PC-9 (cell line): Measurements from ENCODE around the gene RPL35. TPM values are rescaled to one million over a fixed set of nuclear protein-coding genes. Genes with fewer than 3 reads are reported as not detected.

Experiments
- BruUV-seq: library from RNA; stranded (reverse); fragments of 400-500 nt; replicated peaks from 2 replicates; lab custom pipeline; 2021; lab: Mats Ljungman, UMichigan
- CTCF ChIA-PET: fragments of 300-600 bp; sonication (Branson Sonifier 250); formaldehyde crosslinking; loops from one replicate; lab custom pipeline; 2022; ENCODE audit warnings: antibody characterized with exemption; lab: Charles Lee
- POLR2A ChIA-PET: fragments of 300-600 bp; sonication (Branson Sonifier 250); formaldehyde crosslinking; loops from one replicate; lab custom pipeline; 2022; ENCODE audit warnings: antibody characterized with exemption; ENCODE audit not compliant: unreplicated experiment; lab: Charles Lee
- DNase-seq, 2 experiments: peaks; one replicate each; pipeline versions ENCODE4 v3.0.0 to v3.0.0-alpha.2; 2015 to 2022; ENCODE audit warnings: mixed read lengths in 1 of 2
- H2AFZ ChIP-seq: fragments of 200-600 bp; sonication (generic); 2 replicates; pipeline ENCODE4 v1.8.1; 2017; ENCODE audit warnings: antibody characterized with exemption
- H3F3A ChIP-seq: fragments of 200-600 bp; sonication (generic); 2 replicates; pipeline ENCODE4 v1.8.1; 2017; ENCODE audit warnings: antibody characterized with exemption, mild to moderate bottlenecking, low read depth; ENCODE audit not compliant: insufficient read depth
- H3K27ac ChIP-seq: fragments of 200-600 bp; sonication (generic); 2 replicates; pipeline ENCODE4 v1.6.1; 2016; ENCODE audit warnings: mixed run types
- H3K27me3 ChIP-seq: fragments of 200-600 bp; sonication (generic); 2 replicates; pipeline ENCODE4 v1.6.1; 2016; ENCODE audit warnings: low read depth, mixed run types; ENCODE audit not compliant: insufficient read depth
- H3K36me3 ChIP-seq: fragments of 200-600 bp; sonication (generic); 2 replicates; pipeline ENCODE4 v1.6.1; 2016; ENCODE audit warnings: low read depth, mixed run types
- H3K4me1 ChIP-seq: fragments of 200-600 bp; sonication (generic); replicated peaks from 2 replicates; pipeline ENCODE4 v1.6.1; 2016; ENCODE audit warnings: mixed run types; ENCODE audit not compliant: insufficient read depth
- H3K4me2 ChIP-seq: fragments of 200-600 bp; sonication (generic); 2 replicates; pipeline ENCODE4 v1.6.1; 2017; ENCODE audit warnings: mixed run types
- H3K4me3 ChIP-seq: fragments of 200-600 bp; sonication (generic); 2 replicates; pipeline ENCODE4 v1.6.1; 2016; ENCODE audit warnings: mixed run types
- H3K79me2 ChIP-seq: fragments of 200-600 bp; sonication (generic); 2 replicates; pipeline ENCODE4 v1.6.1; 2017; ENCODE audit warnings: low read depth, mixed run types
- H3K9me2 ChIP-seq: fragments of 200-600 bp; sonication (generic); 2 replicates; pipeline ENCODE4 v1.8.1; 2017; ENCODE audit warnings: mild to moderate bottlenecking; ENCODE audit not compliant: insufficient read depth
- H3K9me3 ChIP-seq: fragments of 200-600 bp; sonication (generic); 2 replicates; pipeline ENCODE4 v1.8.1; 2016; ENCODE audit warnings: low read depth; ENCODE audit not compliant: insufficient read depth
- H4K20me1 ChIP-seq: fragments of 200-600 bp; sonication (generic); 2 replicates; pipeline ENCODE4 v1.8.1; 2017; ENCODE audit not compliant: insufficient read depth
- EZH2 ChIP-seq: fragments of 200-600 bp; sonication (generic); IDR thresholded peaks from 2 replicates; pipeline ENCODE4 v1.8.0; 2017; ENCODE audit warnings: antibody characterized with exemption, low read depth
- intact Hi-C: fragments of 100-400 bp; cut with micrococcal nuclease; formaldehyde crosslinking; loops from one replicate; pipeline ENCODE4 v1.10.0; 2022; ENCODE audit not compliant: unreplicated experiment
- total RNA-seq: library from RNA; stranded (reverse); gene quantifications from 2 replicates; pipeline ENCODE4 v1.2.3, GENCODE V29; 2021
- TF ChIP-seq, protein P1 (sequence below): fragments of 200-600 bp; sonication (generic); conservative IDR thresholded peaks from 2 replicates; pipeline ENCODE4 v1.6.1; 2017; ENCODE audit warnings: mixed run types, antibody characterized with exemption, mild to moderate bottlenecking, moderate library complexity

The RPL35 gene
- total RNA-seq, 1 experiment from 2014 or later = 2,125 TPM

GRCh38 chr9:124899845-124900244 lies 38.1 kb upstream of the RPL35 start:
- no peak overlapping the region for H3K4me2 ChIP-seq
- ChIA-PET POLR2A (no interaction called here), CTCF (no interaction called here)
- no peak overlapping the region for H3K27ac ChIP-seq
- H3K9me3 ChIP-seq = no peaks in the 10 kb centered on the region
- no peaks in the 10 kb centered on the region for H4K20me1 ChIP-seq
- intact Hi-C loops = loop anchor here (5.0 kb wide), 1 partner anchor 242 kb away; the partner anchor contains the start of gene SCAI
- H3K9me2 ChIP-seq = no peaks in the 10 kb centered on the region
- H3K4me3 ChIP-seq = no peak overlapping the region
- H2AFZ ChIP-seq = no peak overlapping the region
- TF ChIP-seq, protein P1, sequence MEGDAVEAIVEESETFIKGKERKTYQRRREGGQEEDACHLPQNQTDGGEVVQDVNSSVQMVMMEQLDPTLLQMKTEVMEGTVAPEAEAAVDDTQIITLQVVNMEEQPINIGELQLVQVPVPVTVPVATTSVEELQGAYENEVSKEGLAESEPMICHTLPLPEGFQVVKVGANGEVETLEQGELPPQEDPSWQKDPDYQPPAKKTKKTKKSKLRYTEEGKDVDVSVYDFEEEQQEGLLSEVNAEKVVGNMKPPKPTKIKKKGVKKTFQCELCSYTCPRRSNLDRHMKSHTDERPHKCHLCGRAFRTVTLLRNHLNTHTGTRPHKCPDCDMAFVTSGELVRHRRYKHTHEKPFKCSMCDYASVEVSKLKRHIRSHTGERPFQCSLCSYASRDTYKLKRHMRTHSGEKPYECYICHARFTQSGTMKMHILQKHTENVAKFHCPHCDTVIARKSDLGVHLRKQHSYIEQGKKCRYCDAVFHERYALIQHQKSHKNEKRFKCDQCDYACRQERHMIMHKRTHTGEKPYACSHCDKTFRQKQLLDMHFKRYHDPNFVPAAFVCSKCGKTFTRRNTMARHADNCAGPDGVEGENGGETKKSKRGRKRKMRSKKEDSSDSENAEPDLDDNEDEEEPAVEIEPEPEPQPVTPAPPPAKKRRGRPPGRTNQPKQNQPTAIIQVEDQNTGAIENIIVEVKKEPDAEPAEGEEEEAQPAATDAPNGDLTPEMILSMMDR = no peak
- no peak for TF ChIP-seq EZH2
- H3K36me3 ChIP-seq = 0 out of 2 replicates have a peak, but pooled peaks cover 5% of the 10 kb centered on the region
- no peaks in the 10 kb centered on the region for H3K79me2 ChIP-seq
- BruUV-seq = no TSS peak
- no peak for DNase-seq
- no peaks in the 10 kb centered on the region for H3F3A ChIP-seq
- no peaks in the 10 kb centered on the region for H3K27me3 ChIP-seq
- H3K4me1 ChIP-seq = no peaks in the 10 kb centered on the region

- H2AFZ ChIP-seq = no peak overlapping the region
- no peaks in the 10 kb centered on the region for H3K9me2 ChIP-seq
- ChIA-PET CTCF (no interaction called here), POLR2A (no interaction called here)
- no TSS peak for BruUV-seq
- no peak for TF ChIP-seq EZH2
- TF ChIP-seq, protein P1 = no peak
- 0 out of 2 replicates have a peak, but pooled peaks cover 5% of the 10 kb centered on the region for H3K36me3 ChIP-seq
- H3K9me3 ChIP-seq = no peaks in the 10 kb centered on the region
- intact Hi-C loops = loop anchor here (5.0 kb wide), 1 partner anchor 244 kb away; the partner anchor contains the start of gene SCAI
- DNase-seq = no peak
- H3K27me3 ChIP-seq = no peaks in the 10 kb centered on the region
- H3K4me2 ChIP-seq = no peak overlapping the region
- no peaks in the 10 kb centered on the region for H3F3A ChIP-seq
- H4K20me1 ChIP-seq = no peaks in the 10 kb centered on the region
- H3K4me1 ChIP-seq = no peaks in the 10 kb centered on the region
- H3K4me3 ChIP-seq = no peak overlapping the region
- H3K79me2 ChIP-seq = no peaks in the 10 kb centered on the region
- H3K27ac ChIP-seq = no peak overlapping the region
These were observed 36.1 kb upstream of the RPL35 start for GRCh38 chr9:124897570-124898460.

GRCh38 chr9:124894741-124895170 lies 33.0 kb upstream of the RPL35 start:
- no peaks in the 10 kb centered on the region for H3K27me3 ChIP-seq
- no peak overlapping the region for H3K4me2 ChIP-seq
- H3K9me3 ChIP-seq = no peaks in the 10 kb centered on the region
- H3K9me2 ChIP-seq = no peaks in the 10 kb centered on the region
- H3F3A ChIP-seq = 0 out of 2 replicates have a peak, but pooled peaks cover 3% of the 10 kb centered on the region
- ChIA-PET CTCF (interaction anchor here (0.5 to 1.4 kb wide), 2 partner anchors 122 to 358 kb away, joined by 3 to 4 read pairs; no protein-coding TSS in a partner anchor), POLR2A (no interaction called here)
- no peaks in the 10 kb centered on the region for H3K4me1 ChIP-seq
- no TSS peak for BruUV-seq
- no peak overlapping the region for H3K27ac ChIP-seq
- intact Hi-C loops = loop anchor here (1.0 to 5.0 kb wide), 3 partner anchors 42 to 248 kb away; partner anchors contain the start of genes SCAI and WDR38
- H3K79me2 ChIP-seq = no peaks in the 10 kb centered on the region
- H3K4me3 ChIP-seq = no peak overlapping the region
- DNase-seq = peak in 1 of 2 experiments; percentile 21
- no peaks in the 10 kb centered on the region for H4K20me1 ChIP-seq
- H2AFZ ChIP-seq = no peak overlapping the region
- H3K36me3 ChIP-seq = 0 out of 2 replicates have a peak, but pooled peaks cover 5% of the 10 kb centered on the region
- TF ChIP-seq, protein P1 = peak; percentile 54; the same call in 1 of the 2 replicates
- no peak for TF ChIP-seq EZH2
